KMS-11 (cell line): Measurements from ENCODE around the gene DSTN.

Experiments used
- H2AFZ ChIP-seq: fragments of 200-600 bp; sonication (generic); 2 replicates; pipeline ENCODE4 v1.6.1; 2016; ENCODE audit warnings: antibody characterized with exemption, mixed run types, low read depth
- H3K27ac ChIP-seq: fragments of 200-600 bp; sonication (generic); 2 replicates; pipeline ENCODE4 v1.6.1; 2016; ENCODE audit warnings: mild to moderate bottlenecking, mixed run types
- H3K27me3 ChIP-seq: fragments of 200-600 bp; sonication (generic); 2 replicates; pipeline ENCODE4 v1.6.1; 2017; ENCODE audit warnings: mild to moderate bottlenecking, low read depth, mixed run types, moderate library complexity; ENCODE audit not compliant: insufficient read depth
- H3K36me3 ChIP-seq: fragments of 200-600 bp; sonication (generic); 2 replicates; pipeline ENCODE4 v1.6.1; 2017; ENCODE audit warnings: mild to moderate bottlenecking, mixed run types; ENCODE audit not compliant: insufficient read depth
- H3K4me1 ChIP-seq: fragments of 200-600 bp; sonication (generic); 2 replicates; pipeline ENCODE4 v1.6.1; 2016; ENCODE audit warnings: mild to moderate bottlenecking, low read depth, mixed run types; ENCODE audit not compliant: poor library complexity, severe bottlenecking
- H3K4me2 ChIP-seq: fragments of 200-600 bp; sonication (generic); 2 replicates; pipeline ENCODE4 v1.7.0; 2016; ENCODE audit warnings: mild to moderate bottlenecking, mixed run types
- H3K4me3 ChIP-seq: fragments of 200-600 bp; sonication (generic); IDR thresholded peaks from 2 replicates; pipeline ENCODE4 v1.6.1; 2017; ENCODE audit warnings: low read depth, low read length, mixed read lengths; ENCODE audit not compliant: insufficient read depth
- H3K79me2 ChIP-seq: fragments of 200-600 bp; sonication (generic); 2 replicates; pipeline ENCODE4 v1.6.1; 2016; ENCODE audit warnings: low read depth, mixed run types; ENCODE audit not compliant: insufficient read depth
- H3K9ac ChIP-seq: fragments of 200-600 bp; sonication (generic); 2 replicates; pipeline ENCODE4 v1.6.1; 2016; ENCODE audit warnings: mild to moderate bottlenecking, mixed run types
- H4K20me1 ChIP-seq: fragments of 200-600 bp; sonication (generic); 2 replicates; pipeline ENCODE4 v1.6.1; 2016; ENCODE audit warnings: mild to moderate bottlenecking, mixed run types; ENCODE audit not compliant: insufficient read depth
- TF ChIP-seq, protein P1 (sequence below): fragments of 200-600 bp; sonication (generic); conservative IDR thresholded peaks from 2 replicates; pipeline ENCODE4 v1.6.1; 2017; ENCODE audit warnings: low read depth, mild to moderate bottlenecking, antibody characterized with exemption, low read length, moderate library complexity, mixed read lengths

The DSTN gene

DNA sequence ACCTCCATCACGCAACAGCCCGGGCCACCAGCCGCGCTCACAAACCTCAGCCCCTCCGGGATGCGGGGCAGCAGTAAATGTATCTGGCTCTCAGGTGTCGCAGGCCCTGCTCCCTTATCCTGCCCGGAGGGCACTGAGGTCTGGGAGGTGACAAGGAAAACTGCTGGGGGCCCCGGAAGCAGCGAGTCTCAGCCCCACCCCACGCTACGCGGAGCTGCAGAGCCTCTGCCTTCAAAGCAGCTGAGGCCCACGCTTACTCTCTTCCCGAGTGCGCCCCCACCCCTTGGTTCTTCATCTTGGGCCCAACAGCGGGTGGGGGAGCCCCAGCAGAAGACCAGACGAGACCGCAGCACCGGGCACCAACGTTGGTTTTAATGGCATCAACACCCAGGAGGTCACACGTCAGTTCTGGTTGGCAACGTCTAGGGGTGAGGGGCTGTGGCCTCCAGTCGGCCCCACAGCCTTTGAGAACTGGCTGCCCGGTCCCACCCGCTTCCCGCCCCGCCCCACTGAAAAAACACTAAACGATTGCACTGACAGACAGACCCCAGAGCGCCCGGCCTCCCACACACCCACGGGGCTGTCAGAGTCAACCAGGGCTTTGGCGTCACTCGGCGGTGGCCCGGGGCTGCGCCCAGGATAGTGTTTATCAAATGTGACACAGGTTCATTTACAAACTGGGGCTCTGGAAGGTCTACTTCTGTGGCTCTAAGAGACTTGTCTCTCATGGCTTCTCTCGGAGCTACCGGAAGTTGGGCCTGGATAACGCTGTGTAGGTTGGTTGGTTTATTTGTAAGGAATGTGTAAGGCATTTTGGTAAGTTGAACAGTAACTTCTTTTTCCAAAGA is 43.7 kb downstream of the DSTN start:
- no peak overlapping the region for H3K27ac ChIP-seq
- no peak overlapping the region for H3K4me3 ChIP-seq
- H3K4me2 ChIP-seq, result no peak overlapping the region
- H3K36me3 ChIP-seq, result no peaks in the 10 kb centered on the region
- no peaks in the 10 kb centered on the region for H3K79me2 ChIP-seq
- no peaks in the 10 kb centered on the region for H3K4me1 ChIP-seq
- TF ChIP-seq, protein P1, sequence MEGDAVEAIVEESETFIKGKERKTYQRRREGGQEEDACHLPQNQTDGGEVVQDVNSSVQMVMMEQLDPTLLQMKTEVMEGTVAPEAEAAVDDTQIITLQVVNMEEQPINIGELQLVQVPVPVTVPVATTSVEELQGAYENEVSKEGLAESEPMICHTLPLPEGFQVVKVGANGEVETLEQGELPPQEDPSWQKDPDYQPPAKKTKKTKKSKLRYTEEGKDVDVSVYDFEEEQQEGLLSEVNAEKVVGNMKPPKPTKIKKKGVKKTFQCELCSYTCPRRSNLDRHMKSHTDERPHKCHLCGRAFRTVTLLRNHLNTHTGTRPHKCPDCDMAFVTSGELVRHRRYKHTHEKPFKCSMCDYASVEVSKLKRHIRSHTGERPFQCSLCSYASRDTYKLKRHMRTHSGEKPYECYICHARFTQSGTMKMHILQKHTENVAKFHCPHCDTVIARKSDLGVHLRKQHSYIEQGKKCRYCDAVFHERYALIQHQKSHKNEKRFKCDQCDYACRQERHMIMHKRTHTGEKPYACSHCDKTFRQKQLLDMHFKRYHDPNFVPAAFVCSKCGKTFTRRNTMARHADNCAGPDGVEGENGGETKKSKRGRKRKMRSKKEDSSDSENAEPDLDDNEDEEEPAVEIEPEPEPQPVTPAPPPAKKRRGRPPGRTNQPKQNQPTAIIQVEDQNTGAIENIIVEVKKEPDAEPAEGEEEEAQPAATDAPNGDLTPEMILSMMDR, result no peak
- H2AFZ ChIP-seq, result no peak overlapping the region
- no peaks in the 10 kb centered on the region for H3K27me3 ChIP-seq
- H4K20me1 ChIP-seq, result no peaks in the 10 kb centered on the region
- no peak overlapping the region for H3K9ac ChIP-seq

GRCh38 chr20:17614176-17614811 is 44.4 kb downstream of the DSTN start:
- H3K36me3 ChIP-seq, result no peaks in the 10 kb centered on the region
- H3K27ac ChIP-seq, result no peak overlapping the region
- H3K4me3 ChIP-seq, result no peak overlapping the region
- no peak overlapping the region for H3K4me2 ChIP-seq
- H3K79me2 ChIP-seq, result no peaks in the 10 kb centered on the region
- TF ChIP-seq, protein P1, result no peak
- no peaks in the 10 kb centered on the region for H3K27me3 ChIP-seq
- no peaks in the 10 kb centered on the region for H4K20me1 ChIP-seq
- H3K9ac ChIP-seq, result no peak overlapping the region
- H3K4me1 ChIP-seq, result no peaks in the 10 kb centered on the region
- H2AFZ ChIP-seq, result no peak overlapping the region

DNA sequence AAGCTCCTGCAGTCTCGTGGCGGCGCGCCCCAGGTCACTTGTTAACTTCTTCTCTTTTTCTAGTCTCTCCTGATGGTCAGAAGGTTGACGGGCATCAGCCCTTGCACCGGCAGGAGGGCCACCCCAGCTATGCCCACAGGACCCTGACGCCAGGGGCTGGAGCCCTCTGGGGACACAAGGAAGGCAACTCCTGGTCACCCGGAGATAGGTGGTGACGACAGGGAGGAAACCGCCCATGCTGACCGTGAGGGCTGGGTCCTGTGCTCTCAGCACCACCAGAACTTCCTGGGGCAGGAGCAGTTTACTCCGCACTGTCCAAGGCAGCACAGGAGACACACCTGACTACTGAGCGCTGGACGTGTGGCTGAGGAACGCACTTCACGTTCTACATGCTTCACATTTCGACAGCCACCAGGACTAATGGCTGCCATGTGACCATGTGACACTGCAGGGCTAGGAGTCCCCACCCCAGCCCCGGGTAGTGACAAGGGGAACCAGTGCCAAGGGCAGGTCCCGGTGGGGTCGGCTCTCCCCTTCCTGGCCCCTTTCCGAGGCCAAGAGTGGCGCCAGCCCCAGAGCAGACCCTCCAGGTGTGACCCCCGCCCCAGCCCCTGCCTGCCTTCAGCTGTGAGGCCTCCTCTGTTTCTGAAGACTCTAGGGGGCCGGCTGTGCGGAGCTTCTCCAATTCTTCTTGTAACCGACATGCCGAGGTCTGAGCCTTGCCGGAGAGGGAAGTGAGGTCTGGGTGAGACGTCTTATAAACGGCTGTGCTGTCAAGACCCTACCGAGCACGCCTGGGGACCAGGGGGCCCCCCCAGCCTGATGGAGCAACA is 45.2 kb downstream of the DSTN start:
- Histone ChIP-seq H3K27me3 (no peaks in the 10 kb centered on the region), H4K20me1 (no peaks in the 10 kb centered on the region), H3K36me3 (no peaks in the 10 kb centered on the region), H3K4me2 (no peak overlapping the region), H2AFZ (no peak overlapping the region), H3K4me1 (no peaks in the 10 kb centered on the region), H3K9ac (no peak overlapping the region), H3K27ac (no peak overlapping the region), H3K79me2 (no peaks in the 10 kb centered on the region), H3K4me3 (no peak overlapping the region)
- TF ChIP-seq, protein P1, result no peak

- no peaks in the 10 kb centered on the region for H3K36me3 ChIP-seq
- no peak overlapping the region for H3K9ac ChIP-seq
- no peaks in the 10 kb centered on the region for H4K20me1 ChIP-seq
- H3K27me3 ChIP-seq, result no peaks in the 10 kb centered on the region
- TF ChIP-seq, protein P1, result no peak
- no peaks in the 10 kb centered on the region for H3K4me1 ChIP-seq
- H2AFZ ChIP-seq, result no peak overlapping the region
- no peak overlapping the region for H3K4me2 ChIP-seq
- H3K79me2 ChIP-seq, result no peaks in the 10 kb centered on the region
- H3K4me3 ChIP-seq, result no peak overlapping the region
- no peak overlapping the region for H3K27ac ChIP-seq
Measured at GRCh38 chr20:17615645-17616479, 46.0 kb downstream of the DSTN start.
